ENCODE data around the gene DACT1.

Gene DACT1

GRCh38 chr14:58620011-58620410 lies 17.8 kb upstream of the DACT1 start:
- H3K36me3 ChIP-seq (ENCODE audit: control insufficient read depth, insufficient read depth, low read length): no peaks in the 10 kb centered on the region

GRCh38 chr14:58625438-58625837 lies 12.3 kb upstream of the DACT1 start:
- no peak overlapping the region for H3K9ac ChIP-seq (ENCODE audit: low read length)
- H3K36me3 ChIP-seq (ENCODE audit: control insufficient read depth, insufficient read depth, low read length): no peaks in the 10 kb centered on the region
- no peaks in the 10 kb centered on the region for H3K27me3 ChIP-seq (ENCODE audit: control insufficient read depth, insufficient read depth, low read length)
- no peaks in the 10 kb centered on the region for H3K4me1 ChIP-seq (ENCODE audit: control insufficient read depth, insufficient read depth, low read length)
- H3K4me3 ChIP-seq (ENCODE audit: low read length): no peak overlapping the region
- no peak overlapping the region for H3K27ac ChIP-seq (ENCODE audit: low read depth, low read length)

More at GRCh38 chr14:58620011-58620410, 17.8 kb upstream of the DACT1 start:
- Histone ChIP-seq H3K27ac (ENCODE audit: low read depth, low read length) (no peak overlapping the region), H3K4me1 (ENCODE audit: control insufficient read depth, insufficient read depth, low read length) (no peaks in the 10 kb centered on the region), H3K27me3 (ENCODE audit: control insufficient read depth, insufficient read depth, low read length) (no peaks in the 10 kb centered on the region), H3K9ac (ENCODE audit: low read length) (no peak overlapping the region), H3K4me3 (ENCODE audit: low read length) (no peak overlapping the region)

DNA sequence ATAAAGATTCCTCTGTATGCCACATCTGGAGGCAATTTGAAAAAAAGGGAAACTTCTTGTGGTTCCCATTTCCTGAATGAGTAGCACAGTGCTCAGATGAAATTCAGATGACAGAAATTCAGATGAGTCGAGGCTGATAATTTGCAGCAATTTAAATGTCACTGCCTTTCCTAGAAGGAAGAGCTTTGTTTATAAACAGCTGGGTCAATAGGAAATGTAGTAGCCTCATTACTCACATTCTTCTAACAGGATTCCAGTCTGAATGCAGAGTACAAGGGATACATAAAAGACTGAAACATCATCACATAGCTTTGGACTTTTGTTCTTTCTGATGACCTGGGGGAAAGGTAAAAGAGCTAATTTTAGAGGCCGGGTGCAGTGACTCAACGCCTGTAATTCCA lies 11.3 kb upstream of the DACT1 start:
- Histone ChIP-seq H3K36me3 (ENCODE audit: control insufficient read depth, insufficient read depth, low read length) (no peaks in the 10 kb centered on the region), H3K4me3 (ENCODE audit: low read length) (no peak overlapping the region), H3K9ac (ENCODE audit: low read length) (no peak overlapping the region), H3K27me3 (ENCODE audit: control insufficient read depth, insufficient read depth, low read length) (no peaks in the 10 kb centered on the region), H3K4me1 (ENCODE audit: control insufficient read depth, insufficient read depth, low read length) (no peaks in the 10 kb centered on the region), H3K27ac (ENCODE audit: low read depth, low read length) (no peak overlapping the region)

DNA sequence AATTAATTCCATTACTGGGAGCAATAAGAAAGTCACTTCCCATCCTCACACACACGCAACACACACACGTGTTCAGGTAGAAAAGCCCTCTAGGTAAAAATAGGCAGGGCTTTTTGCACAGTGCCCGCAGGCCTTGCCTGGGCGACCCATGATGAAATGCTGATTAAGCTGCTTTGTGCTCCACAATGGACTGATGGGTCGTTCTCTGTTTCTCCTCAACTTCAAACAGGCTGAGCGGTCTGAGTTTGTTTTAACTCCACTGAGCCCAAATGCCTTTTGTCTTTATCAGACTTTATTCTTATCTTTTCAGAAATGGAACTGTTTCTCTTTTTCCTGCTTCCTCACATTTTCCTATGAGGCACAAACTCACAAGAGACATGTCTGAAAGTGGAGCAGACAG lies 9.4 kb upstream of the DACT1 start:
- Histone ChIP-seq H3K27me3 (ENCODE audit: control insufficient read depth, insufficient read depth, low read length) (no peaks in the 10 kb centered on the region), H3K4me3 (ENCODE audit: low read length) (no peak overlapping the region), H3K4me1 (ENCODE audit: control insufficient read depth, insufficient read depth, low read length) (no peaks in the 10 kb centered on the region), H3K36me3 (ENCODE audit: control insufficient read depth, insufficient read depth, low read length) (no peaks in the 10 kb centered on the region), H3K27ac (ENCODE audit: low read depth, low read length) (no peak overlapping the region), H3K9ac (ENCODE audit: low read length) (no peak overlapping the region)

DNA sequence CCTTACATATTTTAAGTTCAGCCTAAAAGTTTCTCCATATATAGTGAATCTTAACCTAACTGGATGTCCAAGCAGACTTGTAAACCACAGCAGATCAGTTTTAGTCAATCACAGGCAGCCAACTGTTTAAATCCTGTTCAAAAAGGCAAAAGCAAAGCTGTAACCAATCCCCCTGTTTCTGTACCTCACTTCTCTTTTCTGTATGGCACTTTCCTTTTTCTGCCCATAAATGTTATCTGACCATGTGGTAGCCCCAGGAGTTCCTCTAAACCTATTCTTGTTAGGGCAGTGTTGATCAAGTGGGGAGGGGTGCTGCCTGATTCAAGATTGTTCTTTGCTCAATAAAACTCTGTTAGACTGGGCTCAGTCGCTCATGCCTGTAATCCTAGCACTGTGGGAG lies 8.5 kb upstream of the DACT1 start:
- Histone ChIP-seq H3K36me3 (ENCODE audit: control insufficient read depth, insufficient read depth, low read length) (no peaks in the 10 kb centered on the region), H3K4me1 (ENCODE audit: control insufficient read depth, insufficient read depth, low read length) (no peaks in the 10 kb centered on the region), H3K9ac (ENCODE audit: low read length) (no peak overlapping the region), H3K27me3 (ENCODE audit: control insufficient read depth, insufficient read depth, low read length) (no peaks in the 10 kb centered on the region), H3K27ac (ENCODE audit: low read depth, low read length) (no peak overlapping the region), H3K4me3 (ENCODE audit: low read length) (no peak overlapping the region)

GRCh38 chr14:58631732-58632131 lies 6.0 kb upstream of the DACT1 start:
- no peaks in the 10 kb centered on the region for H3K4me1 ChIP-seq (ENCODE audit: control insufficient read depth, insufficient read depth, low read length)
- no peaks in the 10 kb centered on the region for H3K36me3 ChIP-seq (ENCODE audit: control insufficient read depth, insufficient read depth, low read length)
- H3K27ac ChIP-seq (ENCODE audit: low read depth, low read length): no peak overlapping the region
- no peak overlapping the region for H3K9ac ChIP-seq (ENCODE audit: low read length)
- H3K4me3 ChIP-seq (ENCODE audit: low read length): no peak overlapping the region
- no peaks in the 10 kb centered on the region for H3K27me3 ChIP-seq (ENCODE audit: control insufficient read depth, insufficient read depth, low read length)

DNA sequence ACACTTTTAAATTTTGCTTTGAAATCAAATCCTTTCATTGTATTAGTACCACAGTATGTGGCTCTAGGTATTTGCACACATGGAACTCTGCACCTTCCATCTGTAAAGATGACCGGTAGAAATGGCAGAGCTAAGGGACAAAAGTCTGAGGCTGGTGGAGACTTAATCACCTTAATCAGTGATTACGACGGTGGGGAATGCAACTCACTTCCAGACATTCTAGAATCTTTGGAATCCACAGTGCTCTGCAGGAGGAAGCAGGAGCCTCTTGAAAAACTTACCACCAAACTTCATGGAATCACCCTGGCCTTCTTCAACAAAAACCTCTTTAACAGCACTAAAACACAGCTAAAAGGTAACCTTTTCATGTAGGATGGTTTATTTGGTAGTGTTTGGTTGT lies 3.9 kb upstream of the DACT1 start:
- H3K4me1 ChIP-seq (ENCODE audit: control insufficient read depth, insufficient read depth, low read length): no peaks in the 10 kb centered on the region
- H3K27ac ChIP-seq (ENCODE audit: low read depth, low read length): no peak overlapping the region
- H3K4me3 ChIP-seq (ENCODE audit: low read length): no peak overlapping the region
- no peaks in the 10 kb centered on the region for H3K36me3 ChIP-seq (ENCODE audit: control insufficient read depth, insufficient read depth, low read length)
- no peak overlapping the region for H3K9ac ChIP-seq (ENCODE audit: low read length)
- H3K27me3 ChIP-seq (ENCODE audit: control insufficient read depth, insufficient read depth, low read length): no peaks in the 10 kb centered on the region

DNA sequence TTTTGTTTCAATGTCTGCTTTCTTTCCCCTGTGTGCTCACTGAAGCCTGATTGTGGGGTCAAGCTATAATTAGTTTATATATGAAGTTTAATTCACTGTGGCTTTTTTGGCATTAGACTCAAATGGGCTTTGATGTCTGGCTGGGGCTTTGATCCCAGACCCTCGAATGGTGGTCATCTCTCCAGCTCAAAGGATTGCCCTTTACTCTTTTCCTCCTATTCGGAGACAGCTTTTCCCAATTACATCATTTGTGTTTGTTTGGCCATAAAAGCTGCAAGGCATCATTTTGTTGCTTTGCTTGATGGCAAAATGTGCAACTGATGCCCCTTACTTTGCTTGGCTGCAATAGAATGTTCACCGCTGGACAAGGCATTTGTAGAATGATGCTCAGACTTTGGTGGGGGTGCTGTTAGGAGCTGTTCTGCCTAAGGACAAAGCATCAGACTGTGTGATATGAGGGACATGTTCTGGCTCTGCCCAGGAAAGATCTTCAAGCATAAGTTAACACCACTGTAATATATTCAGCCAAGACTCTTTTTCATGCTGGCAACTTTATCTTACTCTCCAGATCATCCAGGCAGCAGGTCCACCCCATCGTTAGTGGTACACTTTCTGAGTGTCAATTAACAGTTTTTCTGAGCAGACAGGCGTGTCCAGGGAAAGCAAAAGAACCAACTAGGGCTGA lies 3.2 kb upstream of the DACT1 start:
- Histone ChIP-seq H3K36me3 (ENCODE audit: control insufficient read depth, insufficient read depth, low read length) (no peaks in the 10 kb centered on the region), H3K4me1 (ENCODE audit: control insufficient read depth, insufficient read depth, low read length) (peaks cover 5% of the 10 kb centered on the region), H3K27ac (ENCODE audit: low read depth, low read length) (no peak overlapping the region), H3K27me3 (ENCODE audit: control insufficient read depth, insufficient read depth, low read length) (no peaks in the 10 kb centered on the region), H3K4me3 (ENCODE audit: low read length) (no peak overlapping the region), H3K9ac (ENCODE audit: low read length) (no peak overlapping the region)

DNA sequence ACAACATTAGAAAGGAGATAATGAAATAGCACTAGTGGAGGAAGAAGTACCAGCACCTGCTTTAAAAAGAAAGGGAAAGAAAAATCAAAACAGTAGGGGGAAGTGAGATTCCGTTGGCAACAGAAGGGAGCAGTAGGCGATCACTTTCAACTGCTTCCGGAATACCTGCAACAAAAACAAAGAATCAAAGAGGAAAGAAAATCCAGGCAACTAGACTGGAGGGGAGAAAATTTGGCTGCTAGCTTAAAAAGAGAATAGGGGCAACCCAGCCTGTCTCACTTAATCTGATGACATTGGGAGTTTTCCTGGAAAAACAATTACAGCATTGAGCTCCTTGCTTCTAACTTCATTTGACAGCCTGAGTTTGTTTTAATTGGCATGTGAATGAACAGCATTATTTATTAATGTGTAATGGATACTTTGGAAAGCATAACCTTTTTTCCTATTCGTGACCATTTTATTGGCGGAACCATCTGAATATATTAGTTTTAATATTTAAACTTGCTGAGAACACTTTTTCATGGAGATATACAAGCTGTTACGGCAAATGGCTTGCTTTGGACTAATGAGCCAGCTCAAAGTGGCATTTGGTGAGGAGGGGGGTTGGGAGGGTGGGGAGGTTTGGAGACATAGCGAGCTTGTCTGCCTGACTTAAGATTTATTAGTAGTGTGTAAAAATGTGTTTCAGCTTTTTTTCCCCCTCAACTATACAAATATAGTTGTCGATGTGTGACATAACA lies 2.5 kb upstream of the DACT1 start:
- no peak overlapping the region for H3K27ac ChIP-seq (ENCODE audit: low read depth, low read length)
- H3K27me3 ChIP-seq (ENCODE audit: control insufficient read depth, insufficient read depth, low read length): no peaks in the 10 kb centered on the region
- no peak overlapping the region for H3K4me3 ChIP-seq (ENCODE audit: low read length)

DNA sequence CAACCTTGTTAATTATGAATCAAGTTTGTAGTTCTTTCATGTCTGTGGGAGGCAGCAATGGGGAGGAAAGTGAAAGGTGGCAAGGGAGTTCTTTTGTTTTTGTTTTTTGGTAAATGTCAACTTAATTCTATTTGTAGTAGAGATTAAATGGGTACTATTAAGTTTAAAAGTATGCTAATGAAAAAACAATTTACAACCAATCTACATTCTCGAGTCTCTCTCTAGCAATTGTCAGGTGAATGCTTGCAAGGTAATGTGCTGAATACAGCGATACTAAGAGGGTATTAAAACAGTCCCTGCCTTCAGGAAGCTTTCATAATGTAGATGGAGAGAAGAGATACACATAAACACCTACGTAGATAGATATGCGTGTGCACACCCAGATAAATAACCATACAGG lies 1.6 kb upstream of the DACT1 start:
- Histone ChIP-seq H3K4me1 (ENCODE audit: control insufficient read depth, insufficient read depth, low read length) (peaks cover 17% of the 10 kb centered on the region), H3K27ac (ENCODE audit: low read depth, low read length) (no peak overlapping the region), H3K4me3 (ENCODE audit: low read length) (no peak overlapping the region)

More for the DNA sequence above, 2.5 kb upstream of the DACT1 start:
- Histone ChIP-seq H3K9ac (ENCODE audit: low read length) (no peak overlapping the region), H3K4me1 (ENCODE audit: control insufficient read depth, insufficient read depth, low read length) (peaks cover 12% of the 10 kb centered on the region), H3K36me3 (ENCODE audit: control insufficient read depth, insufficient read depth, low read length) (no peaks in the 10 kb centered on the region)

DNA sequence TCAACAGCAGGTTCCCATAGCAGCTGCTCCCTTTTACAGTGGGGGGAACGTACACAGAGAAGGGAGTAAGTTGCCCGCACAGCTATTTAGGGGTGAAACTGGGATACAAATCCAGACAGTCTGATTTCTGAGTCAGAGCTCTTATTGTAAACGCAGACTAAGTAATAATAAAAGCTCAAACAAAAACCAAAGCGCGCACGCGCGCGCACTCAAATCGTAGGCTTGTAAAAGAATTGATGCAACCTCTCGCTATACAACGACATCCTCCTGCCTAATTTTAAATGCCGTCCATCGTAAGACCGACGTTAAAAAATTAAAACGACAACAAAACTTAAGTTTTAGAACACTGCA lies 747 bp upstream of the DACT1 start:
- Histone ChIP-seq H3K27ac (ENCODE audit: low read depth, low read length) (peak overlapping the region; percentile 85), H3K9ac (ENCODE audit: low read length) (no peak overlapping the region), H3K4me1 (ENCODE audit: control insufficient read depth, insufficient read depth, low read length) (peaks cover 17% of the 10 kb centered on the region), H3K36me3 (ENCODE audit: control insufficient read depth, insufficient read depth, low read length) (no peaks in the 10 kb centered on the region), H3K27me3 (ENCODE audit: control insufficient read depth, insufficient read depth, low read length) (no peaks in the 10 kb centered on the region), H3K4me3 (ENCODE audit: low read length) (peak overlapping the region; percentile 83)

More for the DNA sequence above, 1.6 kb upstream of the DACT1 start:
- Histone ChIP-seq H3K9ac (ENCODE audit: low read length) (no peak overlapping the region), H3K27me3 (ENCODE audit: control insufficient read depth, insufficient read depth, low read length) (no peaks in the 10 kb centered on the region), H3K36me3 (ENCODE audit: control insufficient read depth, insufficient read depth, low read length) (no peaks in the 10 kb centered on the region)

- peaks cover 17% of the 10 kb centered on the region for H3K4me1 ChIP-seq (ENCODE audit: control insufficient read depth, insufficient read depth, low read length)
- no peaks in the 10 kb centered on the region for H3K27me3 ChIP-seq (ENCODE audit: control insufficient read depth, insufficient read depth, low read length)
- peaks cover 9% of the 10 kb centered on the region for H3K36me3 ChIP-seq (ENCODE audit: control insufficient read depth, insufficient read depth, low read length)
- H3K9ac ChIP-seq (ENCODE audit: low read length): peak overlapping the region; percentile 28
- H3K4me3 ChIP-seq (ENCODE audit: low read length): peak overlapping the region; percentile 83
- peak overlapping the region; percentile 85 for H3K27ac ChIP-seq (ENCODE audit: low read depth, low read length)
Observed at GRCh38 chr14:58638231-58639197, 752 bp downstream of the DACT1 start.
